Tibial nerve (tissue), 4 donors: Measurements from ENCODE around the gene ARPC5L.

Experiments used
- EP300 ChIP-seq, 2 donors: sonication (generic); formaldehyde crosslinking; IDR thresholded peaks; one replicate each; pipeline ENCODE4 v1.6.1; 2017; ENCODE audit warnings: antibody characterized with exemption in 2 of 2, mild to moderate bottlenecking in 1 of 2
- POLR2A ChIP-seq, 2 donors: fragments of 450-650 bp; IDR thresholded peaks; one replicate each; pipeline ENCODE4 v1.6.1; 2017; ENCODE audit warnings: antibody characterized with exemption in 2 of 2, mild to moderate bottlenecking in 2 of 2, moderate library complexity in 2 of 2
- TF ChIP-seq, protein P1 (sequence below), 5 experiments: fragments of 200-600 bp in 3 of 5; fragments of 450-650 bp in 2 of 5; sonication (generic) in 3 of 5; IDR thresholded peaks; one replicate each; pipeline ENCODE4 v1.5.1; 2016 to 2019; ENCODE audit warnings: antibody characterized with exemption in 5 of 5, mild to moderate bottlenecking in 3 of 5, moderate library complexity in 2 of 5

DNA sequence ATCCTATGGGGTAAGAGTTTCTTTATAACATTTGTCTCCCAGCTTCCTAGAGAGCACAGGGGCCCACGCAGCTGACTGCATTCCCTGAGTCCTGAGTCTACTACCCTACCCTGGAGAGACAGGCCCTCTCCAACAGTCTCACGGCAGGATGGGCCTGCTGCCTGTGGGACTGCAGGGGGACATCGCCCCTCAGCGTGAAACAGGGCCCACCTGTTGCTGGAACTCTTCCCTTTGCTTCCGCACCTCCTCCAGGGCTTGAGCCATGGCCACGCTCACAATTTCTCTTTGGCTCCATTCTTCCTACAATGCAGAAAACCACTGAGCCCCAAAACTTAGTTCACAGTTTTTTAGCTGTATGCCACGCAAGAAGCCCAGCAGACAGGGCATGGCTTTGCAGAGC lies 28.2 kb downstream of the ARPC5L start:
- TF ChIP-seq, protein P1, sequence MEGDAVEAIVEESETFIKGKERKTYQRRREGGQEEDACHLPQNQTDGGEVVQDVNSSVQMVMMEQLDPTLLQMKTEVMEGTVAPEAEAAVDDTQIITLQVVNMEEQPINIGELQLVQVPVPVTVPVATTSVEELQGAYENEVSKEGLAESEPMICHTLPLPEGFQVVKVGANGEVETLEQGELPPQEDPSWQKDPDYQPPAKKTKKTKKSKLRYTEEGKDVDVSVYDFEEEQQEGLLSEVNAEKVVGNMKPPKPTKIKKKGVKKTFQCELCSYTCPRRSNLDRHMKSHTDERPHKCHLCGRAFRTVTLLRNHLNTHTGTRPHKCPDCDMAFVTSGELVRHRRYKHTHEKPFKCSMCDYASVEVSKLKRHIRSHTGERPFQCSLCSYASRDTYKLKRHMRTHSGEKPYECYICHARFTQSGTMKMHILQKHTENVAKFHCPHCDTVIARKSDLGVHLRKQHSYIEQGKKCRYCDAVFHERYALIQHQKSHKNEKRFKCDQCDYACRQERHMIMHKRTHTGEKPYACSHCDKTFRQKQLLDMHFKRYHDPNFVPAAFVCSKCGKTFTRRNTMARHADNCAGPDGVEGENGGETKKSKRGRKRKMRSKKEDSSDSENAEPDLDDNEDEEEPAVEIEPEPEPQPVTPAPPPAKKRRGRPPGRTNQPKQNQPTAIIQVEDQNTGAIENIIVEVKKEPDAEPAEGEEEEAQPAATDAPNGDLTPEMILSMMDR (IDR thresholded peaks at IDR 0.05), result no peak
- TF ChIP-seq POLR2A (IDR thresholded peaks at IDR 0.05) (no peak), EP300 (IDR thresholded peaks at IDR 0.05) (no peak)
